Stimulated activated effector memory CD8-positive, alpha-beta T cell treated with anti-CD3 and anti-CD28 coated beads, Interleukin-12 subunit alpha, Interleukin-12 subunit beta, amount 100 ng/mL, for 72 hours (primary cell): ENCODE data around the gene COL20A1.

ENCODE experiments used
- ATAC-seq: fragments of 150-1000 bp; cut with Tn5 transposase; 2 replicates; pipeline ENCODE4 v1.10.0; 2021
- DNase-seq, 2 donors: peaks; one replicate each; pipeline ENCODE4 v3.0.0; 2021 to 2022; ENCODE audit warnings: low spot score in 2 of 2
- H3K27ac Mint-ChIP-seq: one replicate; pipeline ENCODE4 v1.8.0; 2022; ENCODE audit warnings: mild to moderate bottlenecking, mixed read lengths
- H3K36me3 Mint-ChIP-seq: one replicate; pipeline ENCODE4 v1.8.0; 2022; ENCODE audit warnings: mild to moderate bottlenecking, mixed read lengths
- H3K4me1 Mint-ChIP-seq: one replicate; pipeline ENCODE4 v1.8.0; 2022; ENCODE audit warnings: mixed read lengths
- H3K4me3 Mint-ChIP-seq: one replicate; pipeline ENCODE4 v1.8.0; 2022; ENCODE audit warnings: mild to moderate bottlenecking, mixed read lengths
- H3K9me3 Mint-ChIP-seq: one replicate; pipeline ENCODE4 v1.8.0; 2022; ENCODE audit warnings: mixed read lengths

Gene COL20A1

DNA sequence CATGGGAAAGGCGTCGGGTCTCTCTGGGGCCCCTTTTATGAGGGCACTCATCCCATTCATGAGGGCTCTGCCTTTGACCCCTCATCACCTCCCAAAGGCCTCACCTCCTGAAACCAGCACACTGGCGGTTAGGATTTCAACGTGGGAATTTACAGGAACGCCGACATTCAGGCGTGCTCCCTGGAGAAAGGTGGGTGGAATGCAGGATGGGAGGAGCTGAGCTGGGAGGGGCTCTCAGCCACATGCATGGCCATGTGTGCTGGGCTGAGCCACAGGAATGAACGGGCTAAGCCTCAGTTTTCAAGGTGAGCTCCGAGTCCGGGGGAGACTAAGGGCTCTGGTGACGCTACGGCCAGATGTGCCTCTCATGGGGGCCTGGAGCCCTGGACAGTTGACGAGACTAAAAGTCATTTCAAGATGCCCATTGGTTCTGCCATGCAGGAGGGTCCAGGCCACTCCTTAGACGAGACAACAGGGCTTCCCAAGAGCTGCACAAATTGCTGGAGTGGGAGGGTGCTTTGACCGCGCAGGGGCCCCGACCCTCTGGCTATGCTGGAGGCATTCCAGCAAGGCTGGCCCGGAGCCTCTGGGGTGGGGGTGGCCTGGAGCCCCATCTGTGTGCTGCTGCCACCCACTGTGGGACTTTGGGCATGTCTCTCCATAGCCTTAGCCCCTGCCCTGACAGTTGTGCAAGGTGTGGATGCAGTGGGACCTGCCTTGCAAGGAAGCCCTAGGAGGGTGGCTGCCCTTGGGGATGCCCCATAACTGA, 24.1 kb upstream of the COL20A1 start:
- H3K27ac Mint-ChIP-seq: no peak overlapping the region
- H3K4me1 Mint-ChIP-seq: peaks cover 16% of the 10 kb centered on the region
- no peaks in the 10 kb centered on the region for H3K9me3 Mint-ChIP-seq
- H3K4me3 Mint-ChIP-seq: no peak overlapping the region
- ATAC-seq (no peak), DNase-seq (no peak)
- H3K36me3 Mint-ChIP-seq: no peaks in the 10 kb centered on the region

DNA sequence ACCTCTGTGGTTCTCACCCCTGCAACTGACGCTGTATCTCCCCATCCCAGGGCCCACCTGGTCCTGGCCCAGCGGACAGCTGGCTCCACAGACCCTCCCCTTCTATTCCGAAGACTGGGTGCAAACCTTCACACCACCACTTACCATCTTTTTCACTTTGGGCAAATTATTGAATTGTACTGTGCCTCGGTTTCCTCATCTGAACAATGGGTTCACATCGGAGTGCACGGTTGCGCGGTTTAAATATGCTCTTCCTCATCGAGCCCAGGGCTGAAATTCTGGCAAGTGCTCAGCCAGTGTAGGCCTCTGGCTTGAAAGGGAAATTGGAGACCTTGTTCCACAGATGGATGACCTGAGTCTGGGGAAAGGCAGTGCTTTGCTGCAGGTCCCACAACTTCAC, 23.3 kb upstream of the COL20A1 start:
- H3K4me3 Mint-ChIP-seq: no peak overlapping the region
- H3K36me3 Mint-ChIP-seq: no peaks in the 10 kb centered on the region
- H3K27ac Mint-ChIP-seq: no peak overlapping the region
- ATAC-seq (no peak), DNase-seq (no peak)
- peaks cover 24% of the 10 kb centered on the region for H3K4me1 Mint-ChIP-seq
- H3K9me3 Mint-ChIP-seq: no peaks in the 10 kb centered on the region

DNA sequence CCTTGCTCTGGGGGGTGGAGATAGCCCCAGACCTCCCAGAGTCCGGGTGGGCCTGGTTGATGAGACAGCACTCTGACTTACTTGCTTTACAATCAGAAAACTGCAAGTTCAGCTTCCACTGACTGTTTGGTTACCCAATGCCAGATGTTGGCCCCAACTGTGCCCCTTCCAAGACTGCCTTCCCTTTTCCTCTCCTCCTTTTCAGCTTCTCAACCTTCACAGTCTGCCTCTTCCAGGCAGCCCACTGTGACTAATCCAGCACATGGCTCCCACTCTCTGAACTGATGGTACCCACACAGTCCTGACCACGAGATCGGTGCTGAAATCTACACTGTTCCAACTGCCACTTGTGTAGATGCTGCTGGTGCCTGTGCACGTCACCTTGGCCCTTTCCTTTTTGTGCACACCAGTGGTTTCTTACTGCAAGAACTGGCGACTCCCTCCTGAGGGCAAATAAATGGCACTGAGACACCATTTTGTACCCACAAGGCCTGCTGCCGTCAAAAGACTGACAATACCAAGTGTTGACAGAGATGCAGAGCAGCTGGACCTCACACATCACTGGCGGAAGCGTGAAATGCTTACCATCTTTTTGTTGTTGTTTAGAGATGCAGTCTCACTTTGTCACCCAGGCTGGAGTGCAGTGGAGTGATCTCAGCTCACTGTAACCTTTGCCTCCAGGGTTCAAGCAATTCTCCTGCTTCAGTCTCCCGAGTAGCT, 22.2 kb upstream of the COL20A1 start:
- Mint-ChIP-seq H3K27ac (no peak overlapping the region), H3K9me3 (no peaks in the 10 kb centered on the region), H3K4me3 (peak overlapping the region; percentile 86), H3K4me1 (peaks cover 32% of the 10 kb centered on the region), H3K36me3 (peaks cover 3% of the 10 kb centered on the region)
- no peak for ATAC-seq
- DNase-seq: no peak

DNA sequence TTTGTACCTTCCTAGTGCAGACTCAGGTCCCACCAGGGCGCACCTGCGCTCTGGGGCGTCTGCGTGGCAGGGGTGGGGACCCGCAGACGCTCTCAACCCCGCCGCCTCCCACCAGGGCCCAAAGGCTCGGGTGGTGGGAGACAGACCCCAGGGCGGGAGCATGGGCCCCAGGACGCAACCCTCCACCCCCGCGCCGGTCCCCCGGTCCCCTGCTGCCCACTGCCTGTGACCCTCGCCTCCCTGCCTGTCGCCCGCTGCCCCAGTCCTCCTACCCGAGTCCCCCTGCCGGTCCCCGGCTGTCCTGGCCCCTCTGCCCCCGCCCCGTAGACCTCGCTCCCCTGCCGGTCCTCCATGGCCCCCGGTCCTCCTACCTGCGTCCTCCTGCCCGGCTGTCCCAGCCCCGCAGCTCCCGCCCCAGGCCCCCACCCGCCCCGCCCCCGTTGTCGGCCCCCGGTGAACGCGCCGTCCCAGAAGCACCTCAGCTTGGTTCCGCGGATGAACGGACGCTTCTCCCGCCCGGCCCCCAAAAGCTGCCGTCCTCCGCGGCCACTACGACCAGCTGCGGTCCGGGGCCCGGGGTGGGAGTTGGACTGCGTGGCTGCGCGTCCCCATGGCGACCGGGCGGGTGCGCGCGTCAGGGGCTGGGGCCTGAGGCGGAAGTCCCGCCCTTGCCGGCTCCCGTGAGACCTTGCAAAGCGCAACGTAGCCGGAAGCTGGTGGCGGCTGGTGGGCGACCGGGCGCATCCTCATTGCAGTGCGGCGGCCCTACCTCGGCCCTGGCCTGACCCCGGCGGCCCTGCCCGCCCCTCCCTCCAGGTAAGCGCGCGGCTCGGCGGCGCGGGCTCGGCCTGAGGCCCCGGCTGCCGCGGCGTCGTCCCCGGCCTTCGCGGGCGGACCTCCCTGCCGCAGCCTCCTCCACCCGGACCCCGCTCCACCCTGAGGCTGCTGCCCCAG, 20.6 kb upstream of the COL20A1 start, which contains the start of gene ARFGAP1:
ARFGAP1 (plus strand) TSS at position 709 of the 954 bp plus-strand sequence. CDS start 2,768 bp downstream, outside the sequence.
- DNase-seq (peak; percentile 79 to 90), ATAC-seq (peak; percentile 98)
- peak within 1 kb of the TSS; percentile 86 for H3K4me3 Mint-ChIP-seq
- H3K4me1 Mint-ChIP-seq: peaks cover 32% of the 10 kb centered on the region
- H3K36me3 Mint-ChIP-seq: peaks cover 13% of the 10 kb centered on the region
- H3K9me3 Mint-ChIP-seq: no peaks in the 10 kb centered on the region
- H3K27ac Mint-ChIP-seq: peak within 1 kb of the TSS; percentile 96

DNA sequence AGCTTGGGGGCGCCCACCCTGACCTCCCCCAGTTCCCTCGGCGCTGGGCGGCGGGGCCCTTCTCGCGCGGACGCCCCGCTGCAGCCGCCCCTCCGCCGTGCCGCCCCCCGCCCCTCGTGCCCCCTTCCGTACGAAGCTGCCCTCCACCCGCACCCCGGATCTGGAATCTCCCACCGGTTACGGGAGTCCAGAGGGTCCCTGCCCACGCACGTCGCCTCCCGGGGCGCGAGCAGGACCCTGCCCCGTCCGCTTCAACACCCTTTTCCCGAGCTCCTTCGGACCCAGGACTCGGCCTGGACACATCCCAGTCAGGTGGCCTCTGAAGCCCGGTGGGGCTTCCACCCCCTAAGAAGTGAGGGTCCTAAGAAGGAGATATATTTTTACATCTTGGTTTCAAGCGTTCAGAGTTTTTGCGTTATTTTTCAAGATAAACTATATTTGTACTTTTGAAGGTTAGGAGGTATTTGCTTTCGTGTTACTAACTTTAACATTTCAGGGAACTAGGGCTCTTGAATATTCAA, 19.9 kb upstream of the COL20A1 start:
- peaks cover 32% of the 10 kb centered on the region for H3K4me1 Mint-ChIP-seq
- H3K4me3 Mint-ChIP-seq: peak overlapping the region; percentile 86
- ATAC-seq (no peak), DNase-seq (no peak)
- H3K36me3 Mint-ChIP-seq: peaks cover 13% of the 10 kb centered on the region
- H3K27ac Mint-ChIP-seq: peak overlapping the region; percentile 96
- H3K9me3 Mint-ChIP-seq: no peaks in the 10 kb centered on the region

DNA sequence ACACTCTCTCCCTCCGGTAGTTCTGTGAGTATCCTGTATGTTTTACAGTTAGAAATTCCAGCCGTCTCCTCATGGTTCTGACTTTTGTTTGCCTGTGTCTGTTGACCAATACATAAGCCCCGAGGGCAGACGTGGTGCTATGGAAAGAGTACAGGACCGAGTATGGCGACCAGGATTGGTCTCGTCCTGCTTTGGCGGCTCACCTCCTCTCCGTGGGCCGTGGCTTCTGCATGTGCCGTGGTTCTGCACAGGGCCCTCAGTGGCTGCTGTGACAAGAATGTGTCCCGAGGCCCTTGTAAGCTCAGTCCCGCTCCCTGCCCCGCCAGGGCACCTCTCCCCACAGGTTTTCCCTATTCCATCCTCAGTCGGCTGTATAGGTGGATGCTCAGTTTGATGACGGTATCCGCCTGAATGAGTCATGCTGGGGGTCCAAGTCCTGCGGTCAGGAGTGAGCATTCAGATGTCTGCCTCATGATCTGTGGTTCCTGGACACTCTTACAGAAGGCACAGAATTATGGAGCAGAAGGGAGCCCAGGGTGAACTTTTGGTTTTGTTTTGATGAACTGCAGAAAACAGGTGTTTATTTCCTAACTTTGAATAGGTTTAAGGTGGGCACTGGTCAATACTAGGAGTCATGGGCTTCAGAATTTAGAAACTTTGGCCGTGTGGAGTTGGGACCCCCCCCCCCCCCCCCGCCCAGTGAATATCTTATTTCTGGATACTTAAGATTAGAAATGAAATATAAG, 19.2 kb upstream of the COL20A1 start:
- Mint-ChIP-seq H3K4me3 (peak overlapping the region; percentile 86), H3K9me3 (no peaks in the 10 kb centered on the region), H3K4me1 (peaks cover 32% of the 10 kb centered on the region), H3K27ac (peak overlapping the region; percentile 96), H3K36me3 (peaks cover 18% of the 10 kb centered on the region)
- ATAC-seq (no peak), DNase-seq (no peak)

DNA sequence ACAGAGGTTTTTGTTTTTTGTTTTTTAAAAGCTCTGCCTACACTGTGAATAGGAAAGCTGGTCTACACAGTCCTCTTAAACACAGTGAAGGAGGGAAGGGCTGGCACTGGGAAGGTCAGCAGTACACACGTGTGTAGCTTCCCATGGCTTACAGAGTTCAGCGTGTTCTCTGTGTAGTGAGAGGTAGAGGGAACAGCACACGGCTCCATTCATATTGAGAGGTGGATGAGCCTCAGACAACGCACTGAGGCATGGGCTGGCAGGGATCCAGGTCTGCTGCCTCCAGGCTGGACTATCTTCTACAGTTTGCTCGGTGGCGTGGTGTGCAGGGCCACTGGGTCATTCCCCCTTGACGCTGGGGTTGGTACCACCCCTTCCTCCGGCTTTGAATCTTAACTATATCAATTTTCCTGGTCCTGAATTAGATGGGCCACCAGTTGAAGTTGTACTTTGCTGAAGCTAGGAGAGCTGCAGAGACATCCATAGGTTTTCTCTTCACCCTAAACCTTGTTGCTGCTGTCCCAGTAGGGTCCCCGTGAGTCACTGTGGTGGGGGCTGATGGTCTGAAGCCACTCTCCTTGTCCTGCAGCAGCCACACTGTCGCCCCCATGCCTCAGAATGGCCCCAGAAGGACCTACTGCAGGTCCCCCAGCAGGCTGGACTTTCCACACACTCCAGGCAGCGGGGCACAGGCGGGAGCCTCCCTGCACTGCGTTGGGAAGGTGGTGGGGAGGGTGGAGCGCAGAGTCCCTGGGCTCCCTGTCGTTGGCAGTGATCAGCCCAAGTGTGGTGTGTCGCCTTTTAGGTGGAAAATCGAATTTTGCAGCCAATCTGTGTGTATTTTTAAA, 18.4 kb upstream of the COL20A1 start:
- H3K9me3 Mint-ChIP-seq: no peaks in the 10 kb centered on the region
- peaks cover 32% of the 10 kb centered on the region for H3K4me1 Mint-ChIP-seq
- DNase-seq (no peak), ATAC-seq (no peak)
- peak overlapping the region; percentile 86 for H3K4me3 Mint-ChIP-seq
- H3K36me3 Mint-ChIP-seq: peaks cover 26% of the 10 kb centered on the region
- H3K27ac Mint-ChIP-seq: peak overlapping the region; percentile 58

DNA sequence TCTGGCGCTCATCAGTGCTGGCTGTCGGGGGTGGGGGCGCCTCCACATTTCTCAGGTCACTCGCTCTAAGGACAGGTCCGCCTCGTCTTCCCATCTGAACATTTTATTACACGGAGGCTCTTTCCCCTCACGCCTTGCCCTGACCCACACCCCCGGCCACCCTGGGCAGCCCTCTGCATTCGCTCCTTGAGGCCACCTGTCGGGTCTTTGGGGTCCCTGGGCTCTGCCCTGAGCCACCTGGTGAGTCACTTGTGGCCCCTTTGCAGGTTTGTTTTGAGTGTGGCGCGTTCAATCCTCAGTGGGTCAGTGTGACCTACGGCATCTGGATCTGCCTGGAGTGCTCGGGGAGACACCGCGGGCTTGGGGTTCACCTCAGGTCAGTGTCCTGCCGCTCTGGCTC, 17.2 kb upstream of the COL20A1 start:
- Mint-ChIP-seq H3K9me3 (no peaks in the 10 kb centered on the region), H3K27ac (peak overlapping the region; percentile 58), H3K4me3 (no peak overlapping the region), H3K36me3 (peaks cover 38% of the 10 kb centered on the region), H3K4me1 (peaks cover 30% of the 10 kb centered on the region)
- no peak for ATAC-seq
- DNase-seq: no peak

DNA sequence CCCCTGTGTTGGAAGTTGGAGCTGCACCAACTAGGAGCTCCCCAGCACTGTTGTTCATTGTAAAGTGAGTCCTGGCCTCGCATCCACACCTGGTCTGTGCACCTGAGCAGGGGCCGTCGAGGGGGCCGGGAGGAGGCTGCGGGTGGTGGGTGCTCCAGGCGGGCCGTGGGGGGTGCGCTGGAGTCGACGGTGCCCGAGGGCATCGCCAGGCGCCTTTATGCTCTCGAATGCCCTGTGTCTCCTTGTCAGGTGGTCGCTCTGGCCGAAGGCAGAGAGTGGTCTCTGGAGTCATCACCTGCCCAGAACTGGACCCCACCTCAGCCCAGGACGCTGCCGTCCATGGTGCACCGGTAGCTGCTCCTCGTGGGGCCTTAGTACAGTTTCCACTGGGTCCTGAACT, 16.0 kb upstream of the COL20A1 start:
- H3K9me3 Mint-ChIP-seq: no peaks in the 10 kb centered on the region
- no peak overlapping the region for H3K4me3 Mint-ChIP-seq
- ATAC-seq (no peak), DNase-seq (no peak)
- peaks cover 41% of the 10 kb centered on the region for H3K36me3 Mint-ChIP-seq
- H3K27ac Mint-ChIP-seq: no peak overlapping the region
- H3K4me1 Mint-ChIP-seq: peaks cover 22% of the 10 kb centered on the region

DNA sequence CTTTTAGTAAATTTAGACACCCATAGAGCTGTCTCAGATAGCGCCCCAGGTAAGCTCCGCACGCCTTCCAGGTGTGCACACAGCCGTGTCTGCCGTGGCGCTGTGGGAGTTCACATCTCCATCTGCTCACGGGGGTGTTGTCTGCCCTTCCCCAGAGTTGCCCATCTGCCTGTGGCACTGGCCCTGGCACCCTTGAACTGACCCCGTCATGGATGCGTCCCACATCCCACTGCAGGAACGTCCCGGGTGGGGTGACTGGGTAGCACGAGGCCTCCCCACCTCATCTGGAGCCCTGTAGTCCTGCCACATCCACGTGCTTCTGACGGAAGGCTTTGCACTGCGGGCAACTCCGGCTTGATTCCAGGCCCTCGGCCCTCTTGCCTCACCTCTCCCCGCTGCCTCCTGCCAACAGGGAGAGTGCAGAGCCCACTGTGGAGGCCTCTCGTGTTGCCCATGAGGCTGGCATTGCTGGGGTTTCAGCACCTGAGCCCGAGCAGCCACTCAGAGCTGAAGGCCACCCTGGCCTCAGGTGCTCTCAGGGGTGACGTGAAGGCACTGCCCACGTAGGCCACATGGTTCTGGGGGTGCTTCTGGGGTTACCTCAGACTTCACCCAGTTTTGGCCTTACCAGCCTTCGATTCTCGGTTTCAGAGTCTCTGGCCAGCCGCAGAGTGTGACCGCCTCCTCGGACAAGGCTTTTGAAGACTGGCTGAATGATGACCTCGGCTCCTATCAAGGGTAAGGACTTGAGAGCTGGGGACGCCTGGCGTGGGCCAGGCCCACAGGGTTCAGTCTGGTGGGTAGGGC, 15.3 kb upstream of the COL20A1 start:
- Mint-ChIP-seq H3K27ac (no peak overlapping the region), H3K4me1 (peaks cover 22% of the 10 kb centered on the region), H3K9me3 (no peaks in the 10 kb centered on the region), H3K4me3 (no peak overlapping the region), H3K36me3 (peaks cover 47% of the 10 kb centered on the region)
- no peak for DNase-seq
- no peak for ATAC-seq

DNA sequence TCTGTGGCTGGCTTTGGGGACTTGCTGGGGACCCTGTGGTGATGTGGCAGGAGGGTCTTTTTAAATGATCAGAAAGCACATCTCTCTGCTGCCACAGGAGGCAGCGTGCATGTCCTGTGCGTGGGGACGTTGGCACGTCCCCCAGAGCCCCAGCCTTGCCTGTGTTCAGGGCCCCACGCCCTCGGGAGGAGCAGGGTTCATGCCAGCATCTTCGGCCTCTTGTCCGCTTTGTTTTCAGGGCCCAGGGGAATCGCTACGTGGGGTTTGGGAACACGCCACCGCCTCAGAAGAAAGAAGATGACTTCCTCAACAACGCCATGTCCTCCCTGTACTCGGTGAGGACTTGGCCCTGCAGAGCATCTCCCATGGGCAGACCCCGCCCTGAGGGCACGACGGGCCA, 14.3 kb upstream of the COL20A1 start:
- Mint-ChIP-seq H3K27ac (no peak overlapping the region), H3K4me3 (no peak overlapping the region), H3K4me1 (peaks cover 20% of the 10 kb centered on the region), H3K36me3 (peaks cover 55% of the 10 kb centered on the region), H3K9me3 (no peaks in the 10 kb centered on the region)
- no peak for DNase-seq
- no peak for ATAC-seq

DNA sequence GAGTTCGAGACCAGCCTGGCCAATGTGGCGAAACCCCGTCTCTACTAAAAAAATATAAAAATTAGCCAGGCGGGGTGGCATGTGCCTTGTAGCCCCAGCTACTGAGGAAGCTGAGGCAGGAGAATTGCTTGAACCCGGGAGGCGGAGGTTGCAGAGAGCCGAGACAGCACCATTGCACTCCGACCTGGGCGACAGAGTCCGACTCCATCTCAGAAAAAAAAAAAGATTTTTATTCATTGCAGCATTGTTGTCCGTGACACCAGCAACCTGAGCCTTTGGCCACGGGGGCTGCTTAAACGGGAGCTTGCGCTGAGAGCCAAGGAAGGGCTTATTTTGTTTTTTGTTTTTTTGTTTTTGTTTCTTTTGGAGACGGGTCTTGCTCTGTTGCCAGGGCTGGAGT, 13.1 kb upstream of the COL20A1 start:
- Mint-ChIP-seq H3K36me3 (peaks cover 58% of the 10 kb centered on the region), H3K4me3 (no peak overlapping the region), H3K9me3 (no peaks in the 10 kb centered on the region), H3K4me1 (peaks cover 12% of the 10 kb centered on the region), H3K27ac (no peak overlapping the region)
- ATAC-seq (no peak), DNase-seq (no peak)

DNA sequence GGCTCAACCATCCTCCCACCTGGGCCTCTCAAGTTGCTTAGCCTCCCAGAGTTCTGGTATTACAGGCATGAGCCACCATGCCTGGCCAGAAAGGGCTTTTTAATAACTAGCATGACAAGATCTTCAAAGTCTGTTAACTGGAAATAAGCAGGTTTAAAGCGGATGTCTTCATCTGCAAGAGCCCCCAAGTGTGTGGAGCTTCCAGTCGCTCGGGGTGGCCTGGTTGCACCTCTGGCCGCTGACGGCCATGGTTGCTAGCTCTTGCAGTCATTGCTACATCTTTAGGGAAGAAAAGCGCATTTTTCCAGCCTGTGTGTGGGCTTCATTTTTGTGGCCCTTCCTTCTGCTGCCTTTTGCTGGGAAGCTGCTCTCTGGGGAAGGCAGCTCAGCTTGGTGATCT, 12.6 kb upstream of the COL20A1 start:
- Mint-ChIP-seq H3K4me3 (no peak overlapping the region), H3K9me3 (no peaks in the 10 kb centered on the region), H3K4me1 (peaks cover 7% of the 10 kb centered on the region), H3K27ac (peak overlapping the region; percentile 65), H3K36me3 (peaks cover 58% of the 10 kb centered on the region)
- no peak for DNase-seq
- no peak for ATAC-seq
